HG03045 (cell line): ENCODE data around the gene TLE2.

Source experiments
- ATAC-seq: cut with Tn5 transposase; IDR thresholded peaks from one replicate; pipeline ENCODE4 v1.9.1; 2021; ENCODE audit warnings: mild to moderate bottlenecking, moderate library complexity; ENCODE audit not compliant: unreplicated experiment

TLE2 gene

DNA sequence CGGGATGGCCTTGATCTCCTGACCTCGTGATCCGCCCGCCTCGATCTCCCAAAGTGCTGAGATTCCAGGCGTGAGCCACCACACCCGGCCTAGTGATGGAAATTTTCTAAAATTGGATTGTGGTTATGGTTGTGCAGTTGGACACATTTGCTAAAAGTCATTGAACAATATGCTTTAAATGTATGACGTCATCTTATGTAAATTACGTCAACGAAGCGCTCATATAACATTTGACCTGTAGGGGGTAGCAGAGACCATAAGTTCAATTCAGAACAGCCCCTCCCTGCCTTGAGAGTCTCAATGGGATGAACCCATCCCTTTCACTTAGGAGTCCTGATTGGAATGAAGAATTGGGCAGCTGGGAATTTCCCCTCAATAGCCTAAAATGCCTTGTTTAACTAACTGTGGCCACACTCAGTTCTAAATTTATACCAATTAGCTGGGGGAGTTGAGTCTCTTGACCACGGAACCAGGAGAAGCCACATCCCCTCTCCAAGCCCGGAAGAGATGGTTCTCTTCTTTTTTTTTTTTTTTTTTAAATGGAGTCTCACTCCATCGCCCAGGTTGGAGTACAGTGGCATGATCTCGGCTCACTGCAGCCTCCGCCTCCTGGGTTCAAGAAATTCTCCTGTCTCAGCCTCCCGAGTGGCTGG lies 66.9 kb downstream of the TLE2 start:
- no peak for ATAC-seq

DNA sequence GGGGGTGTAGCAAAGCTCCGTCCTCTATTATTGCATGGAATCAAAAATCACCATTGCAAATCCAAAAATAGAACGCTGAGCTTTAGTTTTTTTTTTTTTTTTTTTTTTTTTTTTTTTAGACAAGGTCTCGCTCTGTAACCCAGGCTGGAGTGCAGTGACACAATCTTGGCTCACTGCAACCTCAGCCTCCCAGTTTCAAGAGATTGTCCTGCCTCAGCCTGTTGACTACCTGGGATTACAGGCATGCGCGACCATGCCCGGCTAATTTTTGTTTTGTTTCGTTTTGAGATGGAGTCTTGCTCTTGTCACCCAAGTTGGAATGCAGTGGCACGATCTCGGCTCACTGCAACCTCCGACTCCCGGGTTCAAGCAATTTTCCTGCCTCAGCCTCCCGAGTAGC lies 69.0 kb downstream of the TLE2 start:
- no peak for ATAC-seq

DNA sequence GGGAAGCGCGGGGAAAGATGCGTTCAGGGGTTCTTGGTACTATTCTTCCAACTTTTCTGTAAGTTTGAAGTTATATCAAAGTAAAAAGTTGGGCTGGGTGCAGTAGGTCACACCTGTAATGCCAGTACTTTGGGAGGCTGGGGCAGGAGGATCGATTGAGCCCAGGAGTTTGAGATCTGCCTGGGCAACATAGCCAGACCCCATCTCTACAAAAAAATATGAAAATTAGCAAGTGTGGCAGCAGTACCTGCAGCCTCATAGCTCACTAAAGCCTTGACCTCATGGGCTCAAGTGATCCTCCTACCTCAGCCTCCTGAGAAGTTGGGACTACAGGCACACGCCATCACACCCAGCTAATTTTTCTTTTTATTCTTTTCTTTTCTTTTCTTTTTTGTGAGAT lies 71.9 kb downstream of the TLE2 start:
- ATAC-seq, result no peak

GRCh38 chr19:2952953-2953481 lies 76.1 kb downstream of the TLE2 start:
- ATAC-seq, result no peak

GRCh38 chr19:2950286-2951124 lies 78.6 kb downstream of the TLE2 start:
- ATAC-seq, result peak; percentile 96

GRCh38 chr19:2949939-2950285 lies 79.2 kb downstream of the TLE2 start:
- peak; percentile 1 for ATAC-seq
